Measurements from ENCODE around the gene TMEM165.

DNA sequence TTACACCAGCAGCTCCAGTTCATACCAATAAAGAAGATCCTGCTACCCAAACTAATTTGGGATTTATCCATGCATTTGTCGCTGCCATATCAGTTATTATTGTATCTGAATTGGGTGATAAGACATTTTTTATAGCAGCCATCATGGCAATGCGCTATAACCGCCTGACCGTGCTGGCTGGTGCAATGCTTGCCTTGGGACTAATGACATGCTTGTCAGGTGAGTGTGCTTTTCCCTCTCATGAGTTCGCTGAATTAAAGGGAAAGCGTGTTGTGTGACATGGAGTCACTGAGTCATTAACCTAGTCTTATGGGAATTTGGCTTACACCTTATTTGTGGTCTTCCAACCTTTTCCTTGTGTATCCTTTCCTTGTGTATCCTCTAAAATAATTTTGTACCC is 15.9 kb downstream of the TMEM165 start:
- TF ChIP-seq, protein P1, sequence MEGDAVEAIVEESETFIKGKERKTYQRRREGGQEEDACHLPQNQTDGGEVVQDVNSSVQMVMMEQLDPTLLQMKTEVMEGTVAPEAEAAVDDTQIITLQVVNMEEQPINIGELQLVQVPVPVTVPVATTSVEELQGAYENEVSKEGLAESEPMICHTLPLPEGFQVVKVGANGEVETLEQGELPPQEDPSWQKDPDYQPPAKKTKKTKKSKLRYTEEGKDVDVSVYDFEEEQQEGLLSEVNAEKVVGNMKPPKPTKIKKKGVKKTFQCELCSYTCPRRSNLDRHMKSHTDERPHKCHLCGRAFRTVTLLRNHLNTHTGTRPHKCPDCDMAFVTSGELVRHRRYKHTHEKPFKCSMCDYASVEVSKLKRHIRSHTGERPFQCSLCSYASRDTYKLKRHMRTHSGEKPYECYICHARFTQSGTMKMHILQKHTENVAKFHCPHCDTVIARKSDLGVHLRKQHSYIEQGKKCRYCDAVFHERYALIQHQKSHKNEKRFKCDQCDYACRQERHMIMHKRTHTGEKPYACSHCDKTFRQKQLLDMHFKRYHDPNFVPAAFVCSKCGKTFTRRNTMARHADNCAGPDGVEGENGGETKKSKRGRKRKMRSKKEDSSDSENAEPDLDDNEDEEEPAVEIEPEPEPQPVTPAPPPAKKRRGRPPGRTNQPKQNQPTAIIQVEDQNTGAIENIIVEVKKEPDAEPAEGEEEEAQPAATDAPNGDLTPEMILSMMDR (conservative IDR thresholded peaks at IDR 0.05; ENCODE audit: low read depth, low read length): no peak
- no peak for TF ChIP-seq EZH2 (IDR thresholded peaks at IDR 0.05; ENCODE audit: low read length, unreplicated experiment)

All from PC-3 (cell line).